ENCODE data around the gene PIP.

DNA sequence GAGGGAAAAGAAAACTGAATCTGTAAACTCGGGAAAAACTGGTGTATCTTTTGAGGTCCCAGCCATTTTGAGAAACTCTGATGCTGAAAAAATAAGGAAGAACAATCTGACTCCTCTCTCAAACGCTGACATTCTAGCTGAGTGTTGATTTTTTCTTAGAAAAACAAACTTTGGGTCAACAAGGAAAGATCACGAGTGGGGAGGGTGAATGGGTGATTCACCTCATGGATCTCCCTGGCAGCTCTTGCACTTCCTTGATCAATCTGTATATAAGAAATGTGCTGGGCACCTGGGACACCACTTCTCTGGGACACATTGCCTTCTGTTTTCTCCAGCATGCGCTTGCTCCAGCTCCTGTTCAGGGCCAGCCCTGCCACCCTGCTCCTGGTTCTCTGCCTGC, at the start of gene PIP:
- no peak for TF ChIP-seq POLR2AphosphoS5 (IDR thresholded peaks at IDR 0.05; ENCODE audit: borderline replicate concordance, low read depth, low read length)
- no peak for TF ChIP-seq EZH2 (IDR thresholded peaks at IDR 0.05)

All from SK-N-MC (cell line).